WTC11 (cell line): ENCODE data around the gene COL5A3. TPM values are rescaled to one million over a fixed set of nuclear protein-coding genes. Genes with fewer than 3 reads are reported as not detected.

Experiments
- ATAC-seq: fragments of 200-7000 bp; cut with Tn5 transposase; 2 replicates; pipeline ENCODE4 v1.10.0; 2021; ENCODE audit warnings: mild to moderate bottlenecking, moderate library complexity
- CTCF ChIA-PET: fragments of 300-600 bp; sonication (Branson Sonifier 250); formaldehyde crosslinking; loops from one replicate; lab custom pipeline; 2021; ENCODE audit warnings: antibody characterized with exemption; lab: Charles Lee
- POLR2A ChIA-PET: fragments of 350-600 bp; sonication (Branson Sonifier 250); formaldehyde crosslinking; loops from one replicate; lab custom pipeline; 2021; ENCODE audit warnings: antibody characterized with exemption; lab: Charles Lee
- DNase-seq: peaks from one replicate; pipeline ENCODE4 v3.0.0; 2021; ENCODE audit warnings: low spot score
- H3K27ac Mint-ChIP-seq: 2 replicates; pipeline ENCODE4 v1.8.0; 2021; ENCODE audit warnings: mixed read lengths
- H3K27me3 Mint-ChIP-seq: 2 replicates; pipeline ENCODE4 v1.8.0; 2021; ENCODE audit warnings: low read depth, mild to moderate bottlenecking, moderate library complexity, mixed read lengths
- H3K36me3 Mint-ChIP-seq: 2 replicates; pipeline ENCODE4 v1.8.0; 2021; ENCODE audit warnings: mixed read lengths
- H3K4me1 Mint-ChIP-seq: 2 replicates; pipeline ENCODE4 v1.8.0; 2022; ENCODE audit warnings: mixed read lengths
- H3K4me3 Mint-ChIP-seq: 2 replicates; pipeline ENCODE4 v1.8.0; 2021; ENCODE audit warnings: mild to moderate bottlenecking, moderate library complexity, mixed read lengths
- H3K9me3 Mint-ChIP-seq: 2 replicates; pipeline ENCODE4 v1.8.0; 2021; ENCODE audit warnings: mixed read lengths
- AR ChIP-seq: fragments of 250-450 bp; sonication (Bioruptor Pico); IDR thresholded peaks from 2 replicates; pipeline ENCODE4 v1.9.0; 2021; ENCODE audit warnings: mild to moderate bottlenecking
- CREB1 ChIP-seq: sonication (generic); formaldehyde crosslinking; IDR thresholded peaks from 2 replicates; pipeline ENCODE4 v1.8.0; 2023; ENCODE audit warnings: mild to moderate bottlenecking, missing genetic modification reagents
- FOXJ3 ChIP-seq: sonication (generic); formaldehyde crosslinking; IDR thresholded peaks from 2 replicates; pipeline ENCODE4 v1.9.0; 2021; ENCODE audit warnings: missing genetic modification reagents, mild to moderate bottlenecking, borderline replicate concordance
- FOXP1 ChIP-seq: sonication (generic); formaldehyde crosslinking; IDR thresholded peaks from 2 replicates; pipeline ENCODE4 v1.8.0; 2022; ENCODE audit warnings: missing genetic modification reagents, mild to moderate bottlenecking, moderate library complexity, borderline replicate concordance
- GABPB1 ChIP-seq: sonication (generic); formaldehyde crosslinking; IDR thresholded peaks from 2 replicates; pipeline ENCODE4 v1.8.1; 2023; ENCODE audit warnings: mild to moderate bottlenecking, missing genetic modification reagents
- IRF1 ChIP-seq: sonication (generic); formaldehyde crosslinking; IDR thresholded peaks from 2 replicates; pipeline ENCODE4 v1.8.0; 2023; ENCODE audit warnings: missing genetic modification reagents
- KAT7 ChIP-seq: sonication (generic); formaldehyde crosslinking; IDR thresholded peaks from 2 replicates; pipeline ENCODE4 v1.8.1; 2023; ENCODE audit warnings: missing genetic modification reagents, mild to moderate bottlenecking, borderline replicate concordance
- MYBL2 ChIP-seq: sonication (generic); formaldehyde crosslinking; IDR thresholded peaks from 2 replicates; pipeline ENCODE4 v1.8.1; 2023; ENCODE audit warnings: mild to moderate bottlenecking, moderate library complexity, missing genetic modification reagents
- NFE2L1 ChIP-seq: sonication (generic); formaldehyde crosslinking; IDR thresholded peaks from 2 replicates; pipeline ENCODE4 v1.8.1; 2023; ENCODE audit warnings: missing genetic modification reagents
- NFYB ChIP-seq: sonication (generic); formaldehyde crosslinking; conservative IDR thresholded peaks from 2 replicates; pipeline ENCODE4 v1.8.0; 2022; ENCODE audit warnings: low read depth, missing genetic modification reagents
- OVOL2 ChIP-seq: fragments of 250-450 bp; sonication (Bioruptor Pico); IDR thresholded peaks from 2 replicates; pipeline ENCODE4 v1.9.0; 2021; ENCODE audit warnings: mild to moderate bottlenecking, borderline replicate concordance
- RORB ChIP-seq: fragments of 250-450 bp; sonication (Bioruptor Pico); IDR thresholded peaks from 2 replicates; pipeline ENCODE4 v1.9.0; 2021; ENCODE audit warnings: mild to moderate bottlenecking
- SMAD4 ChIP-seq: sonication (generic); formaldehyde crosslinking; IDR thresholded peaks from 2 replicates; pipeline ENCODE4 v1.8.0; 2022; ENCODE audit warnings: mild to moderate bottlenecking, missing genetic modification reagents
- USF1 ChIP-seq: sonication (generic); formaldehyde crosslinking; IDR thresholded peaks from 2 replicates; pipeline ENCODE4 v1.8.0; 2022; ENCODE audit warnings: mild to moderate bottlenecking, missing genetic modification reagents
- ZBTB21 ChIP-seq: sonication (generic); formaldehyde crosslinking; IDR thresholded peaks from 2 replicates; pipeline ENCODE4 v1.8.1; 2023; ENCODE audit warnings: mild to moderate bottlenecking, missing genetic modification reagents, borderline replicate concordance
- ZNF281 ChIP-seq: sonication (generic); formaldehyde crosslinking; IDR thresholded peaks from 2 replicates; pipeline ENCODE4 v1.8.0; 2023; ENCODE audit warnings: mild to moderate bottlenecking, missing genetic modification reagents
- ZNF396 ChIP-seq: fragments of 250-450 bp; sonication (Bioruptor Pico); IDR thresholded peaks from 2 replicates; pipeline ENCODE4 v1.8.0; 2021; ENCODE audit warnings: mild to moderate bottlenecking, moderate library complexity, borderline replicate concordance
- total RNA-seq: library from RNA; stranded (reverse); gene quantifications from 3 replicates; pipeline ENCODE4 v1.2.3, GENCODE V29; 2021
- TF ChIP-seq, protein P1 (sequence below): sonication (generic); formaldehyde crosslinking; IDR thresholded peaks from 2 replicates; pipeline ENCODE4 v1.8.1; 2023; ENCODE audit warnings: mild to moderate bottlenecking, missing genetic modification reagents, moderate library complexity
- TF ChIP-seq, protein P2 (sequence below): fragments of 250-450 bp; sonication (Bioruptor Pico); conservative IDR thresholded peaks from 2 replicates; pipeline ENCODE4 v1.9.0; 2021; ENCODE audit warnings: mild to moderate bottlenecking
- TF ChIP-seq, protein P3 (sequence below): sonication (generic); formaldehyde crosslinking; conservative IDR thresholded peaks from 2 replicates; pipeline ENCODE4 v1.8.1; 2022; ENCODE audit warnings: mild to moderate bottlenecking, missing genetic modification reagents

The COL5A3 gene
- total RNA-seq, 1 experiment from 2014 or later = 0.81 TPM

DNA sequence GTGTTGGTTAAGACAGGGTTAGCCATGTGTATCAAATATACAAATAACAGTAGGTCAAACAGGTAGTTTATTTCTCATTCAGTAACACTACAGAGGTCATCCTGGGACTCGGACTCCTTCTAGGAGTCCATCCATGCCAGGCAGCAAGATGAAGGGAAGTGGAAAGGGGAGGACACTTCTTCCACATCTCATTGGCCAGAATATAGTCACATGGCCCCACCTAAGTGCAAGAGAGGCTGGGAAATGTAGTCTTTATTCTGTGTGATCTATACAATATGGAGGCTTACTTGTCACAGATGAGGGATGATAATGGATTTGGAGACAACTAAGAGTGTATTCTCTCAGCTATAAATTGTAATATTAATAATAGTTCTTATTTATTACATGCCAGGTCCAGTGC lies 34.1 kb upstream of the COL5A3 start:
- Mint-ChIP-seq H3K4me1 (no peaks in the 10 kb centered on the region), H3K36me3 (peaks cover 26% of the 10 kb centered on the region), H3K27ac (no peak overlapping the region), H3K27me3 (peaks cover 73% of the 10 kb centered on the region), H3K4me3 (no peak overlapping the region), H3K9me3 (peaks cover 58% of the 10 kb centered on the region)
- CTCF ChIA-PET = no interaction called here
- peak; percentile 52 for ATAC-seq
- peak; percentile 79 for TF ChIP-seq USF1 (CRISPR knock-in tag)
- TF ChIP-seq NFYB (CRISPR knock-in tag) = 0 out of 2 replicates have a peak, but pooled peaks have one; percentile 27
- TF ChIP-seq ZNF281 (CRISPR knock-in tag) = no peak
- TF ChIP-seq, protein P1, sequence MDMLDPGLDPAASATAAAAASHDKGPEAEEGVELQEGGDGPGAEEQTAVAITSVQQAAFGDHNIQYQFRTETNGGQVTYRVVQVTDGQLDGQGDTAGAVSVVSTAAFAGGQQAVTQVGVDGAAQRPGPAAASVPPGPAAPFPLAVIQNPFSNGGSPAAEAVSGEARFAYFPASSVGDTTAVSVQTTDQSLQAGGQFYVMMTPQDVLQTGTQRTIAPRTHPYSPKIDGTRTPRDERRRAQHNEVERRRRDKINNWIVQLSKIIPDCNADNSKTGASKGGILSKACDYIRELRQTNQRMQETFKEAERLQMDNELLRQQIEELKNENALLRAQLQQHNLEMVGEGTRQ (CRISPR knock-in tag) = peak; percentile 88
- DNase-seq = no peak
- POLR2A ChIA-PET = no interaction called here

GRCh38 chr19:10043286-10043927 lies 33.1 kb upstream of the COL5A3 start:
- Mint-ChIP-seq H3K36me3 (peaks cover 26% of the 10 kb centered on the region), H3K4me1 (no peaks in the 10 kb centered on the region), H3K27me3 (peaks cover 75% of the 10 kb centered on the region), H3K27ac (no peak overlapping the region), H3K9me3 (peaks cover 63% of the 10 kb centered on the region), H3K4me3 (no peak overlapping the region)
- TF ChIP-seq OVOL2 (CRISPR knock-in tag) = no peak
- TF ChIP-seq RORB = no peak
- TF ChIP-seq MYBL2 (CRISPR knock-in tag) = no peak
- TF ChIP-seq, protein P2, sequence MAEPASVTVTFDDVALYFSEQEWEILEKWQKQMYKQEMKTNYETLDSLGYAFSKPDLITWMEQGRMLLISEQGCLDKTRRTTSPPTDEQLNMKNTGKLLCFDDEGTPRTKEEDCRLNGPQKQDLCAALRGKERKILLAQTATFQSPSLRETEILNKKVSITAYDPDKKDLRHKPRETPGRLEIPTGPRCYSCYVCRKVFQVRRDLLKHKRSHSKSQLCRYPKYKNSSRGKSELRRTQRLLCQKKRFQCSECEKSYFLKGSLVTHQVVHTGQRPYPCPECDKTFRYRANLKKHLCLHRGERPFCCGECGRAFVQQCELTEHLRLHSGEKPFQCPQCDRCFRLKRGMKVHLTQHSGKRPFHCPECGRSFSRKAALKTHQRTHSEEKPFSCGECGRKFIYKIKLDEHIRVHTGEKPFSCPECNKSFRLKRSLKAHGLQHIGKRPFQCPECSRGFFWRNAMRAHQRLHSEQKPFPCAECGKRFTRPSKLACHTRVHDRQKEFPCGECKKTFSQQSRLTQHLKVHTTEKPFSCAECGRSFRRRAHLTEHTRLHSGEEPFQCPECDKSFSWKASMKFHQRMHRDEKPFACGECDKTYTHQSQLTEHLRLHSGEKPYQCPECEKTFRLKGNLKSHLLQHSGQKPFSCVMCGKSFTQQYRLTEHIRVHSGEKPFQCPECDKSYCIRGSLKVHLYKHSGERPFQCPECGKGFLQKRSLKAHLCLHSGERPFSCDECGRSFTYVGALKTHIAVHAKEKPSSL = no peak
- TF ChIP-seq KAT7 (CRISPR knock-in tag) = no peak
- TF ChIP-seq ZBTB21 (CRISPR knock-in tag) = no peak
- no peak for TF ChIP-seq FOXJ3
- TF ChIP-seq NFE2L1 (CRISPR knock-in tag) = no peak
- no peak for ATAC-seq
- ChIA-PET CTCF (no interaction called here), POLR2A (no interaction called here)
- DNase-seq = no peak

GRCh38 chr19:10037809-10038208 lies 27.5 kb upstream of the COL5A3 start:
- Mint-ChIP-seq H3K9me3 (peaks cover 30% of the 10 kb centered on the region), H3K36me3 (peaks cover 11% of the 10 kb centered on the region), H3K27me3 (peaks cover 45% of the 10 kb centered on the region), H3K27ac (no peak overlapping the region), H3K4me3 (no peak overlapping the region), H3K4me1 (peaks cover 6% of the 10 kb centered on the region)
- ATAC-seq = no peak
- no peak for DNase-seq
- ChIA-PET CTCF (interaction anchor here (1.3 kb wide), 1 partner anchor 29 kb away, joined by 3 read pairs; no protein-coding TSS in a partner anchor), POLR2A (no interaction called here)
- TF ChIP-seq FOXP1 (no peak), SMAD4 (no peak), CREB1 (CRISPR knock-in tag) (no peak), IRF1 (CRISPR knock-in tag) (no peak), NFE2L1 (CRISPR knock-in tag) (no peak), MYBL2 (CRISPR knock-in tag) (no peak), AR (CRISPR knock-in tag) (no peak), ZNF396 (no peak), GABPB1 (CRISPR knock-in tag) (no peak)
- TF ChIP-seq, protein P3, sequence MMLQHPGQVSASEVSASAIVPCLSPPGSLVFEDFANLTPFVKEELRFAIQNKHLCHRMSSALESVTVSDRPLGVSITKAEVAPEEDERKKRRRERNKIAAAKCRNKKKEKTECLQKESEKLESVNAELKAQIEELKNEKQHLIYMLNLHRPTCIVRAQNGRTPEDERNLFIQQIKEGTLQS (CRISPR knock-in tag) = no peak
- TF ChIP-seq, protein P1 (CRISPR knock-in tag) = no peak
